Measurements from ENCODE around the gene OR7A5.
"Not testable (repeated sequence)": the region's sequence is repeated elsewhere in the genome, so short reads cannot be mapped to it uniquely, and the experiment has no call there.

Gene OR7A5

GRCh38 chr19:14835011-14835410 lies at the start of gene OR7A5, which contains the start of gene OR7C1:
Gene OR7A5 (minus strand): TSS chr19:14835185. CDS start chr19:14828241, 6,944 bp downstream.
Gene OR7C1 (minus strand): TSS chr19:14835185. CDS start chr19:14800136, 35,049 bp downstream.
- DNase-seq: no peak

GRCh38 chr19:14871619-14872230 lies 36.7 kb upstream of the OR7A5 start:
- no peak for DNase-seq

GRCh38 chr19:14868497-14868896 lies 33.5 kb upstream of the OR7A5 start:
- no peak for DNase-seq

- DNase-seq: no peak
Observed at GRCh38 chr19:14848822-14849221, 13.8 kb upstream of the OR7A5 start, which contains the start of gene OR7A10. Gene OR7A10 (minus strand): TSS chr19:14848922. CDS start chr19:14841877, 7,045 bp downstream.

- no peak for DNase-seq
Observed at GRCh38 chr19:14843578-14843977, 8.6 kb upstream of the OR7A5 start.

GRCh38 chr19:14843169-14843568 lies 8.2 kb upstream of the OR7A5 start:
- no peak for DNase-seq

- no peak for DNase-seq
Observed at GRCh38 chr19:14840206-14840605, 5.2 kb upstream of the OR7A5 start.

GRCh38 chr19:14837391-14837790 lies 2.4 kb upstream of the OR7A5 start:
- no peak for DNase-seq

- DNase-seq: no peak
Observed at GRCh38 chr19:14830702-14831101, 4.3 kb downstream of the OR7A5 start.

GRCh38 chr19:14826006-14826405 lies 9.0 kb downstream of the OR7A5 start:
- no peak for DNase-seq

- DNase-seq: no peak
Observed at GRCh38 chr19:14821937-14822336, 13.0 kb downstream of the OR7A5 start.

- no peak for DNase-seq
Observed at GRCh38 chr19:14818588-14818987, 16.4 kb downstream of the OR7A5 start.

GRCh38 chr19:14817052-14817451 lies 17.9 kb downstream of the OR7A5 start:
- no peak for DNase-seq

- DNase-seq: no peak
Observed at GRCh38 chr19:14814982-14815652, 19.9 kb downstream of the OR7A5 start.

- no peak for DNase-seq
Observed at GRCh38 chr19:14809272-14810057, 25.5 kb downstream of the OR7A5 start.

- no peak for DNase-seq
Observed at GRCh38 chr19:14804765-14805164, 30.2 kb downstream of the OR7A5 start.

- no peak for DNase-seq
Observed at GRCh38 chr19:14798760-14799159, 36.2 kb downstream of the OR7A5 start.

GRCh38 chr19:14796021-14796420 lies 39.0 kb downstream of the OR7A5 start:
- DNase-seq: no peak

GRCh38 chr19:14795078-14795721 lies 39.8 kb downstream of the OR7A5 start:
- DNase-seq: no peak

GRCh38 chr19:14792250-14792649 lies 42.7 kb downstream of the OR7A5 start:
- peak; percentile 71 for DNase-seq

- no peak for DNase-seq
Observed at GRCh38 chr19:14786421-14786851, 48.5 kb downstream of the OR7A5 start.

- not testable (repeated sequence) for DNase-seq
Observed at GRCh38 chr19:14785102-14785793, 49.7 kb downstream of the OR7A5 start.

GRCh38 chr19:14784730-14785101 lies 50.3 kb downstream of the OR7A5 start:
- DNase-seq: not testable (repeated sequence)
